ENCODE results near the gene CCDC196. TPM values are rescaled to one million over a fixed set of nuclear protein-coding genes. Genes with fewer than 3 reads are reported as not detected.

Gene CCDC196
- total RNA-seq, 1 experiment from 2014 or later = not detected

Other genes starting within 250 kb of the CCDC196 start
- gene GPHN, start 21.8 kb downstream of the CCDC196 start, total RNA-seq (2014; rRNA removed; shearing (Covaris generic)) = 29.6 and 35.6 TPM in 2 replicates